RWPE2 (cell line): Measurements from ENCODE around the gene UBE2H.
"Not testable (repeated sequence)": the region's sequence is repeated elsewhere in the genome, so short reads cannot be mapped to it uniquely, and the experiment has no call there.

ENCODE experiments used
- ATAC-seq: fragments of 200-7000 bp; cut with Tn5 transposase; 3 replicates; pipeline ENCODE4 v1.9.1; 2021; ENCODE audit warnings: low read depth
- DNase-seq: peaks from one replicate; pipeline ENCODE4 v3.0.0-alpha.2; 2020; ENCODE audit warnings: low spot score
- H3K27ac ChIP-seq: fragments of 450-650 bp; 2 replicates; pipeline ENCODE4 v1.5.1; 2017; ENCODE audit warnings: mild to moderate bottlenecking; ENCODE audit not compliant: poor library complexity, severe bottlenecking
- H3K27me3 ChIP-seq: fragments of 250-450 bp; sonication (Bioruptor Pico); 2 replicates; pipeline ENCODE4 v1.5.1; 2021; ENCODE audit warnings: mild to moderate bottlenecking, moderate library complexity; ENCODE audit not compliant: insufficient read depth, poor library complexity, severe bottlenecking
- H3K36me3 ChIP-seq: fragments of 250-450 bp; sonication (Bioruptor Pico); 2 replicates; pipeline ENCODE4 v1.5.1; 2020; ENCODE audit warnings: low read depth, mild to moderate bottlenecking, moderate library complexity
- H3K4me1 ChIP-seq: fragments of 250-450 bp; sonication (Bioruptor Pico); 2 replicates; pipeline ENCODE4 v1.5.1; 2021; ENCODE audit warnings: mild to moderate bottlenecking, moderate library complexity; ENCODE audit not compliant: insufficient read depth, poor library complexity, severe bottlenecking
- H3K4me3 ChIP-seq: fragments of 250-450 bp; sonication (Bioruptor Pico); 2 replicates; pipeline ENCODE4 v1.5.1; 2021; ENCODE audit warnings: mild to moderate bottlenecking, moderate library complexity; ENCODE audit not compliant: severe bottlenecking
- H3K9me3 ChIP-seq: fragments of 250-450 bp; sonication (Bioruptor Pico); 2 replicates; pipeline ENCODE4 v1.5.1; 2021; ENCODE audit warnings: mild to moderate bottlenecking, moderate library complexity; ENCODE audit not compliant: severe bottlenecking
- TF ChIP-seq, protein P1 (sequence below): fragments of 450-650 bp; IDR thresholded peaks from one replicate; pipeline ENCODE4 v1.5.1; 2017; ENCODE audit warnings: mild to moderate bottlenecking, moderate library complexity; ENCODE audit not compliant: poor library complexity, severe bottlenecking

Gene UBE2H

DNA sequence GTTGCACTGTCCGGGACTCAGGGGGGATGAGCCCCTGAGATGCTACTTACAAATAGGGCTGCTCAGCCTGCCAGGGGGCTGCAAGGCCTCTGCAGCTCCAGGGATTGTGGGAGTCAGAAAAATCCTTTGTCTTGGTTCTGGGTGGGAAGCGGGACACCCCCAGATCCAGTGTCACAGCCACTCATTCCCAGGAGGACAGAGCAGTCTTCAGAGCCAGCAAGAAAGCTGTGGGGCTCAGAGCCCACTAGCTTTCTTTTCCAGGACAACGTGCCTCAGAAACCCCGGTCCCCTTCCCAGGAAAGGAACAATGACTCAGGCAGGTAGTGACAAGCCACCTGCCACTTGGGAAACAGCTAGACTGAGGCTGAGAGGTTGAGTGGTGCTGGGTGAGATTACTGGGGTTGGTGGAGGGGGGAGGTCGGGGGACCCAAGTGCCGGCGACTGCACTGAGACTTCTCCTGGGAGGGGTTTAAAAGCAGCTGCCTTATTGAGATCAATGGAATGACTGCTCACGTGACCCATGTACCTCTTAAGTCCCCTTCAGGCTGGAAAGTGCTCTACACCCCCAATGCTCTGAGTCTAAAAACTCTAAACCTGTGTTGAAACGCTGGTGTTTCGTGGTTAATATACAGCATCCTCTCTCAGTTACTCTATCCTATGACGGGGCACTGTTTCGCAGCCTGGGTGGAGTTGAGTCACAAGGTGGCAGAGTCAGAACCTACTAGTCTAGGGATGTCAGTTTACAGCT lies 123.6 kb downstream of the UBE2H start:
- DNase-seq (no peak), ATAC-seq (no peak)
- H3K4me1 ChIP-seq: peaks cover 25% of the 10 kb centered on the region
- H3K36me3 ChIP-seq: peaks cover 15% of the 10 kb centered on the region
- no peak overlapping the region for H3K4me3 ChIP-seq
- no peaks in the 10 kb centered on the region for H3K9me3 ChIP-seq
- H3K27me3 ChIP-seq: no peaks in the 10 kb centered on the region
- peak overlapping the region; percentile 84 for H3K27ac ChIP-seq
- TF ChIP-seq, protein P1, sequence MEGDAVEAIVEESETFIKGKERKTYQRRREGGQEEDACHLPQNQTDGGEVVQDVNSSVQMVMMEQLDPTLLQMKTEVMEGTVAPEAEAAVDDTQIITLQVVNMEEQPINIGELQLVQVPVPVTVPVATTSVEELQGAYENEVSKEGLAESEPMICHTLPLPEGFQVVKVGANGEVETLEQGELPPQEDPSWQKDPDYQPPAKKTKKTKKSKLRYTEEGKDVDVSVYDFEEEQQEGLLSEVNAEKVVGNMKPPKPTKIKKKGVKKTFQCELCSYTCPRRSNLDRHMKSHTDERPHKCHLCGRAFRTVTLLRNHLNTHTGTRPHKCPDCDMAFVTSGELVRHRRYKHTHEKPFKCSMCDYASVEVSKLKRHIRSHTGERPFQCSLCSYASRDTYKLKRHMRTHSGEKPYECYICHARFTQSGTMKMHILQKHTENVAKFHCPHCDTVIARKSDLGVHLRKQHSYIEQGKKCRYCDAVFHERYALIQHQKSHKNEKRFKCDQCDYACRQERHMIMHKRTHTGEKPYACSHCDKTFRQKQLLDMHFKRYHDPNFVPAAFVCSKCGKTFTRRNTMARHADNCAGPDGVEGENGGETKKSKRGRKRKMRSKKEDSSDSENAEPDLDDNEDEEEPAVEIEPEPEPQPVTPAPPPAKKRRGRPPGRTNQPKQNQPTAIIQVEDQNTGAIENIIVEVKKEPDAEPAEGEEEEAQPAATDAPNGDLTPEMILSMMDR: no peak

DNA sequence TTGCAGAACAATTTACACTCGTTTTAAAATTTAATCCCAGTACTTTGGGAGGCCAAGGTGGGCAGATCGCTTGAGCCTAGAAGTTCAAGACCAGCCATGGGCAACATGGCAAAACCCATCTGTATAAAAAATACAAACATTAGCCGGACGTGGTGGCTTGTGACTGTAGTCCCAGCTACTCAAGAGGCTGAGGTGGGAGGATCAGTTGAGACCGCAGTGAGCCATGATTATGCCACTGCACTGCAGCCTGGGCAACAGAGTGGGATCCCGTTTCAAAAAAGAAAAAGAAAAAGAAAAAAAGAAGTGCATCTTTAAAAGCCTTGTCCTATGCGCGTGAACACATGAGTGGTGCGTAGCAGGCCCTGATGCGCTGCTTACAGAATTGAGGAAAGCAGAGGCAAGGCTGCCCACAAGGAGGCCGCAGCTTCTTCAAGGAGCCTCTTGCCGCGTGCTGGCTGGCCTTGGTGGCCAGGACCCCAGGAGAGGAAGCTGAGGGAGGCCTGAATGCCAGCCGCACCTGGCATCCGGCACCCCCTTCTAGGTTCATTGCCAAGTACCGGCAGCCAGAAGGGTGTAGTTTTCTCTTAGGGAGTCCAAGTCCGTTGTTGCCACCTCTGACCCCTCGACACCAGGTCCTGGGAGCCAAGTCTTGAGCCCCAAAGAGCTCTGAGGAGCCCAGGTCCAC lies 124.5 kb downstream of the UBE2H start:
- Histone ChIP-seq H3K9me3 (no peaks in the 10 kb centered on the region), H3K4me1 (peaks cover 25% of the 10 kb centered on the region), H3K27ac (no peak overlapping the region), H3K27me3 (no peaks in the 10 kb centered on the region), H3K4me3 (no peak overlapping the region), H3K36me3 (peaks cover 9% of the 10 kb centered on the region; the same call in 1 of the 2 replicates)
- ATAC-seq (no peak), DNase-seq (no peak)
- TF ChIP-seq, protein P1: no peak

- H3K36me3 ChIP-seq: peaks cover 6% of the 10 kb centered on the region; the same call in 1 of the 2 replicates
- DNase-seq (no peak), ATAC-seq (no peak)
- H3K27ac ChIP-seq: no peak overlapping the region
- peaks cover 25% of the 10 kb centered on the region for H3K4me1 ChIP-seq
- no peak overlapping the region for H3K4me3 ChIP-seq
- no peaks in the 10 kb centered on the region for H3K9me3 ChIP-seq
- no peaks in the 10 kb centered on the region for H3K27me3 ChIP-seq
- TF ChIP-seq, protein P1: no peak
Measured at GRCh38 chr7:129827467-129827990, 125.2 kb downstream of the UBE2H start.

DNA sequence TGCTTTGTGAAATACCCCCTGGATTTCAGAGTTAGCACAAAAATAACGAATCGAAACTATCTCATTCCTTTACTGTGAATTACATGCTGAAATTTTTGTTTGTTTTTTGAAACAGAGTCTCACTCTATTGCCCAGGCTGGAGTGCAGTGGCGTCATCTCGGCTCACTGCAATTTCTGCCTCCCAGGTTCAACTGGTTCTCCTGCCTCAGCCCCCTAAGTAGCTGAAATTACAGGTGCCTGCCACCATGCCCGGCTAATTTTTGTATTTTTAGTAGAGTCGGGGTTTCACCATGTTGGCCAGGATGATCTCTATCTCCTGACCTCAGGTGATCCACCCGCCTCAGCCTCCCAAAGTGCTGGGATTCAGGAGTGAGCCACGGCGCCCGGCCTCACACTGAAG lies 125.9 kb downstream of the UBE2H start:
- DNase-seq, H3K9me3 ChIP-seq, H3K27me3 ChIP-seq, ATAC-seq, H3K36me3 ChIP-seq, H3K4me3 ChIP-seq, H3K27ac ChIP-seq: not testable (repeated sequence)
- H3K4me1 ChIP-seq: peaks cover 23% of the 10 kb centered on the region

DNA sequence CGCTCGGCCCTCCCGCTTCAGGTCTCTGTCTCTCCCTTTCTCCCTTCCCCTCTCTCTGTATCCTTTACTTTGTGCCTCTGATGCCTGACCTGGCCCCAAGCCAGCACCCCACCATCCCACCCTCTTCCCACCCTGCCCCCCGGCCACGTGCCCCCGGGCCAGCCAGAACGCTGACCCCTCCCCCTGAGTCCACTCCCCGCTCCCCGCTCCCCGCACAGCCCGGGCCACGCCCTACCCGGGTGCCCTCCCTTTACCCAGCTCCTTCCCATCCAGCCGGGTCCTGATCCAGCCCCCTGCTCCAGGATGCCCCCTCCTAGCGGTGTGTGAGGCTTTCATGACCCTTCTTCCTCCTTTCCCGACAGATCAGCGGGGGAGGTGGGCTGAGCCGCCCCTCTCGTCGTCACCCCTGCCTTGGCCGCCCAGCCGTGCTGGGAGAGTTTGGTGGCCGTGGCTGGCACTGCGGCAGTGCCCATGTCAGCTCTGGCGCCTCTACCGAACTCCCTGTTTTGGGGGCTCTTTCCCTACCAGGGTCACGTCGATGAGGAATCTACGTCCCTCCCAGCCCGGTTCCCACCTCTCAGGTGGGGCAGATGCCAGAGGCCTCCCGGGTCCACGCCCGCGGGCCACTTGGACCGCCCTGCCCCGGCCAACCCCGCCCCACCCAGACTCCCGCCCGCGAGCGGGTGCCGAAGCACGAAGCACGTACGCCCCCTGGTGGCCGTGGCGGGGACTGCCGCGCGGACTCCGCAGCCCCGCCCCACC lies 127.4 kb downstream of the UBE2H start:
- TF ChIP-seq, protein P1: peak; percentile 90
- no peaks in the 10 kb centered on the region for H3K9me3 ChIP-seq
- no peaks in the 10 kb centered on the region for H3K36me3 ChIP-seq
- no peaks in the 10 kb centered on the region for H3K27me3 ChIP-seq
- DNase-seq (peak; percentile 87), ATAC-seq (peak; percentile 71)
- H3K4me3 ChIP-seq: peak overlapping the region; percentile 44
- H3K27ac ChIP-seq: peak overlapping the region; percentile 77
- peaks cover 8% of the 10 kb centered on the region for H3K4me1 ChIP-seq
